Upper lobe of left lung (tissue), 4 donors: ENCODE results near the gene CAPZB.

Experiments used
- EP300 ChIP-seq, 4 donors: sonication (generic); formaldehyde crosslinking; IDR thresholded peaks; one replicate each; pipeline ENCODE4 v1.5.1; 2017; ENCODE audit warnings: antibody characterized with exemption in 4 of 4, control low read depth in 2 of 4
- POLR2A ChIP-seq, 4 donors: fragments of 450-650 bp; IDR thresholded peaks; one replicate each; pipeline ENCODE4 v1.5.1; 2016 to 2017; ENCODE audit warnings: antibody characterized with exemption in 4 of 4, mild to moderate bottlenecking in 2 of 4
- POLR2AphosphoS5 ChIP-seq, 2 donors: sonication (generic); formaldehyde crosslinking; IDR thresholded peaks; one replicate each; pipeline ENCODE4 v1.5.1; 2017; ENCODE audit warnings: antibody characterized with exemption in 2 of 2
- TF ChIP-seq, protein P1 (sequence below), 6 experiments: fragments of 450-650 bp in 4 of 6; fragments of 200-600 bp in 2 of 6; sonication (generic) in 2 of 6; IDR thresholded peaks; one replicate each; pipeline ENCODE4 v1.5.1; 2016 to 2019; ENCODE audit warnings: antibody characterized with exemption in 6 of 6

DNA sequence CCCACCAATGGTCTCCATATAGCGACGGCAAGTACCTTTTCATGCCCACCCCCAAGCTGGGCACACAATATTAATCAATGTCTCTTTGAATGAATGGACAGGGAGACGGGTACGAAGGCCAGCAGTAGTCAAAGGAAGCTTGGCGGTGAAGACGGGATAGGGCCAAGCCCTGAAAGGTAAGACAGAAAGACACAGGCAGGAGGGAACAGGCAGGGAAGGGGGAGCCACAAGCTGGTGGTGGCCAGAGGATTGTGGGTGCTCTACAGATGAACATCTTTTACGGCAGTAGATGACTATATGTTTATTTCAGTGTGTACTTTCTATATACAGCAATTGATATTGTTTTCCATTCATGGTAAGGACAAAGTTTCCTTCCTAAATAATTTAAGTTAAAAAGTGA lies 16.3 kb downstream of the CAPZB start:
- TF ChIP-seq, protein P1, sequence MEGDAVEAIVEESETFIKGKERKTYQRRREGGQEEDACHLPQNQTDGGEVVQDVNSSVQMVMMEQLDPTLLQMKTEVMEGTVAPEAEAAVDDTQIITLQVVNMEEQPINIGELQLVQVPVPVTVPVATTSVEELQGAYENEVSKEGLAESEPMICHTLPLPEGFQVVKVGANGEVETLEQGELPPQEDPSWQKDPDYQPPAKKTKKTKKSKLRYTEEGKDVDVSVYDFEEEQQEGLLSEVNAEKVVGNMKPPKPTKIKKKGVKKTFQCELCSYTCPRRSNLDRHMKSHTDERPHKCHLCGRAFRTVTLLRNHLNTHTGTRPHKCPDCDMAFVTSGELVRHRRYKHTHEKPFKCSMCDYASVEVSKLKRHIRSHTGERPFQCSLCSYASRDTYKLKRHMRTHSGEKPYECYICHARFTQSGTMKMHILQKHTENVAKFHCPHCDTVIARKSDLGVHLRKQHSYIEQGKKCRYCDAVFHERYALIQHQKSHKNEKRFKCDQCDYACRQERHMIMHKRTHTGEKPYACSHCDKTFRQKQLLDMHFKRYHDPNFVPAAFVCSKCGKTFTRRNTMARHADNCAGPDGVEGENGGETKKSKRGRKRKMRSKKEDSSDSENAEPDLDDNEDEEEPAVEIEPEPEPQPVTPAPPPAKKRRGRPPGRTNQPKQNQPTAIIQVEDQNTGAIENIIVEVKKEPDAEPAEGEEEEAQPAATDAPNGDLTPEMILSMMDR (IDR thresholded peaks at IDR 0.05) = no peak
- TF ChIP-seq POLR2AphosphoS5 (IDR thresholded peaks at IDR 0.05) (no peak), POLR2A (IDR thresholded peaks at IDR 0.05) (no peak), EP300 (IDR thresholded peaks at IDR 0.05) (no peak)
